GM19351 (cell line): Measurements from ENCODE around the gene PNPT1.
"Not testable (repeated sequence)": the region's sequence is repeated elsewhere in the genome, so short reads cannot be mapped to it uniquely, and the experiment has no call there.

Experiments used
- ATAC-seq: cut with Tn5 transposase; IDR thresholded peaks from one replicate; pipeline ENCODE4 v1.9.1; 2021; ENCODE audit warnings: mild to moderate bottlenecking, moderate library complexity; ENCODE audit not compliant: unreplicated experiment

The PNPT1 gene

DNA sequence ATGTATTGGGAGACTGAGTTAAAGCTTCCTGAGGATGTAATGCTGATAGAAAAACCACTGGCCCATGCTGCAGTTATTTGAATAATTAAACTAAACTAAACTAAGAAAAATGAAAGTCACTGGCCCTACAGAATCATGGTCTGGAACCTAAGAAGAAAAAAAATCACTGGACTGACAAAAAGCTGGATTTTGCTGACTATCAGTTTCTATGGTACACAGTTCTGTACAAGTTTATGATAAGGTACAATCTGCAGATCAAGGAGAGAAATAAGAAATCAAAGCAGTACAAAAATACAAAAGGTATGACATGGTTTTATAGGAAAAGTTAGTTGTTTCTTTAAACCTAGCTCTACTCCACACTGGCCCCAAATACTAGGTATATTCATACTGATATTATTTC is 91.8 kb downstream of the PNPT1 start:
- ATAC-seq, result no peak

GRCh38 chr2:55598056-55598795 is 95.4 kb downstream of the PNPT1 start:
- ATAC-seq, result no peak

GRCh38 chr2:55596795-55597194 is 96.8 kb downstream of the PNPT1 start:
- ATAC-seq, result not testable (repeated sequence)

DNA sequence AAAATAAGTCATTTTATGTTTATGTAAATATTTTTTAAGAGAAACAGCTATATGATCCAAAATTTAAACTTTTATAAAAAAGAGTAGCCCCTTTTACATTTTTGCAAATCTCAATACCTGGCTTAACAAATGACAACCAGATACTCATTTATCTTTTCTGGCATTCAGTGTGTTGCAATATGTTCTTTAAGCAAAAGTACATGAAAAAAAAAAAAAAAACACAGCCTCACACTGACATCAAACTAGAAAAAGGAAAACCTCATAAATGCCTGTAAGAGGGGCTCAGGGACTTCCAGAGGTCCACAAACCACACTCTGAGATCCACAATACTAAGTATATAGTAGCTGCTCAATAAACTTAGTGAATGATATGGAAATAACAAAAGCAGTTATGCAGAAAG is 98.1 kb downstream of the PNPT1 start:
- ATAC-seq, result no peak

DNA sequence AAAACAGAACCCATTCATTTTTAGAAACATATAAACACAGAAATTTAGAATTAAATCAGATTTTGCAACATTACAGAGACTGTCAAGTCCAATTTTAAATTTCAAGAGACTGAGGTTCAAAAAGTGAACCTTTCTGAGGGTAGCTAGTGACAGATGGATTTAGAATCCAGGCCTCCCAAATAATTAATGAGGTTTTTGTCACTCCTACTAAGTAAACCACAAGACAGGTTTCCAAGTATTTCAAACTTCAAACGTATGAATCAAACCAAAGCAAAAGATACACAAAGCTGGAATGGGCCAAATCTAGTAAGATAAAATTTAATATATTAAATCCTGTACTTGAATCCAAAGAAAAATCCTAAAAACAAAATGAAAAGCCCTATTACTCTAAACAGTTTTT is 101.5 kb downstream of the PNPT1 start:
- no peak for ATAC-seq

DNA sequence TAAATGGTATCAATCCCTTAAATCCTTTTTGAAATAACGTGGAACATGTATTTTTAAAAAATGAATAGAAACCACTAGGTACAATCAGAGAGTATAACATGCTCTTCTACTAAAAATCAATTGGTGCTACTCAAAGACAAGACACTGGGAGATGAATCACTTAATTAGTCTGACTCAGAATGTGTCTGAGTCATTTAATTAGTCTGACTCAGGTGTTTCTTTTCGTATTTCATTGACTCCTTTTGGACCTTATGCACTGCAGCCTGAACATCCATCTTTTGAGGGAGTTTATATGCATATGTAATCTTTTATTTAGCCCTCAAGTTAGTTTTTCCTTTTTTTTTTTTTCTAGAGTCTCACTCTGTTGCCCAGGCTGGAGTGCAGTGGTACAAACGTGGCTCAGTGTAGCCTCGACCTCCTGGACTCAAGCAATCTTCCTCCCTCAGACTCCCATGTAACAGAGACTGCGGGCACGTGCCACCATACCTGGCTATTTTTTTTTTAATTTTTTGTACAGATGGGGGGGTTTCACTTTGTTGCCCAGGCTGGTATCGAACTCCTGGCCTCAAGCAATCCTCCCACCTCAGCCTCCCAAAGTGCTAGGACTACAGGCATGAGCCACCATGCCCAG is 102.7 kb downstream of the PNPT1 start:
- ATAC-seq, result peak; percentile 88

DNA sequence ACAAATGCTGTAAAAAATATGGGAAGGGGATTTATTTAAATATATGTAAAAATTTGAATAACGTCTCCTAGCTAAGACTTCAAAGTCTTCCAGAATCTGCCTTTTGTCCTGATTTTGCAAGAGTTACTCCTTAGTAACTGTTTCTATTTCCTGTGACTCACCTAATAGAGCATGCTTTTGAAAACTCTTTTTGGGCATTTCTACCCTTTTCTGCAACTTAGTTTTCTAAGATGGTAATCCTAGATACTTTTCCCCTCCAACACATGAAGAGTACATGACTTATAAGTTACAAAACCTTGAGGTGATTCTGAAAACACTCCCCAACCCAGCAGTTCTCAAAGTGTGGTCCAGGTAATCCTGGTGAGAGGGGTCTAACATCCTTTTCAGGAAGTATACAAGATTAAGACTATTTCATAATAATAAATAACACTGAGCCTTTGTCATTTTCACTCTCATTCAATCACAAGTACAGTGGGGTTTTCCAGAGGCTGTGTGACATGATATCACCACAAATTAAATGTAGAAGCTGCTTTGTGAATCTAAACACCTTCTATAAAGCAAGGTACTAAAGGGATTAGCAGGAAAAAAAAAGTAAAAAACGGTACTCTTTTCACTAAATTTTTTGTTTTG is 108.1 kb downstream of the PNPT1 start:
- no peak for ATAC-seq
